ENCODE data around the gene PRXL2C. TPM values are rescaled to one million over a fixed set of nuclear protein-coding genes. Genes with fewer than 3 reads are reported as not detected.
A peak's percentile ranks its signal among the peaks of the same experiment; 100 is the strongest.
"Not testable (repeated sequence)": the region's sequence is repeated elsewhere in the genome, so short reads cannot be mapped to it uniquely, and the experiment has no call there.

Gene PRXL2C
- total RNA-seq, 1 donor from 2014 or later: 27.3 TPM

DNA sequence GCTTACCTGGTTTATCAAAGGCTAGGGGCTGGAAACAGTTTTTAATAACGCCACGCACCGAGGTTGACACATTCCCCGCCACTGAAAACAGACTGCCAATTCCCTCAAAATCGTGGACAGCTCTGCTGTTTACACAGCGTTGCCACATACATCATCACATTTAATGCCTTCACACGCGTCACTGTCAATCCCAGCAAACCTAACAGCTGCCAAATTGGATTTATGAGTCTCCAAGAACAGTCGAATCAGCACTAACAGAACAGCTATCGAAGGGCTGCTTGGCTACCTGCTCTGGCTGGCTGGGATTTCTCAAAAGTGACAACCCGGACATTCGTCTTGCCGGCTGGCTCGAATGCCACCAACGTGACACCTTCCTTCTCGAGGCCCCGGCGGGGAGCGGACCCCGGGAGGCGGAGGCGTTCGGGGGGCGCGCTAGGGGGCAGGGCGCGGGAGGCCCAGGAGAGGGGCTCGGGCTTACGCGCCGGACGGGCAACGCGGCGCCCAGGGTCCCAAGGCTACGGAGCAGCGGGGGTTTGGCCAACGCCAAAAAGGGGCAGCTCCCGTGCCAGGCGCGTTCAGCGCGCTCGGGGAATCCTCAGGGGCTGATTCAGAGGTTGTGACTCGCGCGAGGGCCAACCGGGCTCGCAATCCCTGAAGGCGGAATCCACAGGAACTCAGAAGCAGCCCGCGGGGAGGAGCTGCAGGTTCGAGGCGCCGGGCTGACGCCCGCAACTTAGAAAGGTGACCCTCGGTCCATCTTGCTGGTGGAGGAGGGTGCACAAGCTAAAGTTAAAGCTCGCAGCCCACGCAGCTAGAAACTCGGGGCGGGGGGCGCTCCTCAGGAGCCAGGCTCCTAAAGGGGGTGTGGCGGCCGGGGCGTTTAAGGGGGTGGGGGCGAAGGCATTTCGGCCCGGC is 36.7 kb downstream of the PRXL2C start:
- ATAC-seq (peak; percentile 55), DNase-seq (ENCODE audit: missing footprints) (peak; percentile 70)
- intact Hi-C loops (cut with DNase I): loop anchor here (2.0 to 5.0 kb wide), 4 partner anchors 36 to 168 kb away; partner anchors contain the start of genes HABP4 and PRXL2C

- intact Hi-C loops (cut with DNase I): loop anchor here (2.0 to 5.0 kb wide), 4 partner anchors 37 to 167 kb away; partner anchors contain the start of genes HABP4 and PRXL2C
- ATAC-seq (no peak), DNase-seq (ENCODE audit: missing footprints) (no peak)
Observed at GRCh38 chr9:96617439-96618185, 37.5 kb downstream of the PRXL2C start.

DNA sequence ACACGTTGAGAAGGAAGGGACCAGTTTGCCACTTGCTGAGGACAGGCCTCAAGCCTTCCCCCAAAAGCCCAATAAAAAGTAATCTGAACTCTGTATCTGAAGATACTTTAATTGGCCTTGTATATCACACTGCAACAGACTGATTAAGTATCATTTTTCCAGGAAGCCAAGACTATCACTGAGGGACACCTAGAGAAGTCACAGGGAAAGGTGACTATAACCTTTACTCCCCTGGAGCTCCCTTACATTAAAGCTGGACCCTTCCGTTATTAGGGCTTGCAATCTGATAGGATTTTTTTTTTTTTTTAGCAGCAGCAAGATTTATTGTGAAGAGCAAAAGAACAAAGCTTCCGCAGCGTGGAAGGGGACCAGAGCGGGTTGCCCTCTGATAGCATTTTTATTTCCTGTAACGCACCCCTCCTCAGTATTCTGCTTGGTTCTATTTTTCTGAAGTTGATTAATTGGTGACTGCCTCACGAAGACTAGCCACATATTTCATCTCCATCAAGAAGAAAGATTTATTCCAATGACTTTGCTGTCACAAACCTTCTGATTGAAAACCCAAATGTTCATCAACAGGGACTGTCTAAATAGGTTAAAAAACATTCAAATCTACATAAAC is 38.2 kb downstream of the PRXL2C start:
- DNase-seq (ENCODE audit: missing footprints): no peak
- intact Hi-C loops (cut with DNase I): loop anchor here (5.0 kb wide), 1 partner anchor 45 kb away; no protein-coding TSS in a partner anchor
- no peak for ATAC-seq

GRCh38 chr9:96615411-96615810 is 39.7 kb downstream of the PRXL2C start:
- intact Hi-C loops (cut with DNase I): loop anchor here (5.0 kb wide), 1 partner anchor 43 kb away; no protein-coding TSS in a partner anchor
- ATAC-seq (no peak), DNase-seq (ENCODE audit: missing footprints) (no peak)

DNA sequence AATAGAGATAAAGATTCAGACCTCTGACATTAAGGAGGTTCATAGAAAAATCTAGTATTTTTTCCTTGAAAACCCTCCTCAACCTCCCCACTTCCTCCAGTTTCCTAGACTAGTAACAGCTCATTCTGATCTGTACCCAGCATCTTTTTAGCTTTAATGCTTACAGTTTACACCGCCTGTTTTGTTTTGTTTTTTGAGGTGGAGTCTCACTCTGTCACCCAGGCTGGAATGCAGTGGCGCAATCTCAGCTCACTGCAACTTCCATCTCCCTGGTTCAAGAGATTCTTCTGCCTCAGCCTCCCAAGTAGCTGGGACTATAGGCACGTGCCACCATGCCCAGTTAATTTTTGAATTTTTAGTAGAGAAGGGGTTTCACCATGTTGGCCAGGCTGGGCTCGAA is 40.5 kb downstream of the PRXL2C start:
- not testable (repeated sequence) for DNase-seq (ENCODE audit: missing footprints); ATAC-seq
- intact Hi-C loops (cut with DNase I): loop anchor here (5.0 kb wide), 1 partner anchor 42 kb away; no protein-coding TSS in a partner anchor

DNA sequence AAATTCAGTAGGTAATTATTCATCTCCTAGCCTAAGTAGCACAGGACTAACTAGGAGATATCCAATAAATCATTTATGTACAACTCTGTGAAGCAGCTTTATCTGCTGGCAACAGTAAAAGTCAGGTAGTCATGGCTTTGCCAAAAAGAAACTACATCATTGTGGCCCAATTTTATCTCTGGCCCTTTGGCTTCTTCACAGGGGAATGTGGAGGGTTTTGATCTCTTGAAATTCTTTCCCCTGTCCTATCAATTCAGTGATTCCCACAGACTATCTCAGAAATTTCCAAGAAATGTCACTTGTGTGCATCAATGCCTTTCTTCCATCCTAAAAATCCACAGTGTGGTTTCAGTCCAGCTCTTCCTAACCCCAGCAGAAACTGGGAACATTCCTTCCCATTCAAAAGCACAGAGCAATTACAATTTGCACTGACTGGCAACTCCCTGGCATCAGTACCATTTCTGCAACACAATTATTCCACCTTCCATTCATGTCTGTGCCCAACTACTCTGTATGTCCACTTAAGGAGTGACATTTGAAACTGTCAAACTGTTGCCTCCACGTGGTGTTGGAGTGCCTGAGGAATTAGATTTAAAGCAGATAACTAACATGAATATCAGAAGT is 42.0 kb downstream of the PRXL2C start:
- DNase-seq (ENCODE audit: missing footprints): no peak
- intact Hi-C loops (cut with DNase I): loop anchor here (1.0 kb wide), 1 partner anchor 9 kb away; no protein-coding TSS in a partner anchor
- ATAC-seq: peak; percentile 30

GRCh38 chr9:96612105-96612965 is 42.8 kb downstream of the PRXL2C start:
- DNase-seq (ENCODE audit: missing footprints): peak; percentile 70
- peak; percentile 86 for ATAC-seq
- intact Hi-C loops (cut with DNase I): loop anchor here (1.0 kb wide), 1 partner anchor 8 kb away; no protein-coding TSS in a partner anchor

DNA sequence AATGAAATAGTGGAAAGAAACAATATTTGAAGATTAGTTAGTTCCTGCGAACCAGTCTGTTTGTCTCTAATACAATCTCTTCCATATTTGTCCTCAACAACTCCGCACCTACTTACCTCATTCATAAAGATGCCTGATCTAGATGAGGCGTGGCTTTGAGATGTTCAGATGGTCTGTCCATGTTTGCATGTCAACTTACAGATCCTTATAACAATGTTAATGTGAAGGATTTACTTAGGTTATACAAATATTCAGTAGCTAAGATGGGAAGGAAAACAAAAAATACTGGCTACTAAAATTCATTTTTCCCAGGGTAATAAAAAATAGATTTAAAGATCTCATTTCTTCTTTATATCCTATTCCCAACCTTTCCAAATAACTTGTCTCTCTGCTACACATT is 43.8 kb downstream of the PRXL2C start:
- intact Hi-C loops (cut with DNase I): no loop called here
- no peak for DNase-seq (ENCODE audit: missing footprints)
- no peak for ATAC-seq

DNA sequence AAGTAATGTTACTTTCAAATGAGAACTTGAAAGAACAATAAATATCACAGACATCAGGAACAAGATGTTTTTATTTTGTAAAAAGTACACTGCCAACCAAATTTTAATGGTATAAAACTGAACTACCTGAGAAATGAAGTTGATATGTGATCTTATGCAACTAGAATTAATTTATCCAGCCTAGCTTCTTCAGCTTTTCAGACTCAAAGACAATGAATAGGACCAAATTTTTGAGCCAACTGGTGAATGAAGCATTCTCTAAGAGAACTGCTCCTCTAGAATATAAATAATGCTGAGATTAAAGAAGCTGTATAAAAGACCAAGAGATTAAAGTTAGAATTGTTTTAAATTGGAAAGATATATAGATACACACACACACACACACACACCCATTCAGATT is 45.4 kb downstream of the PRXL2C start:
- intact Hi-C loops (cut with DNase I): no loop called here
- DNase-seq (ENCODE audit: missing footprints) (no peak), ATAC-seq (no peak)

GRCh38 chr9:96607971-96608370 is 47.1 kb downstream of the PRXL2C start:
- DNase-seq (ENCODE audit: missing footprints) (no peak), ATAC-seq (no peak)
- intact Hi-C loops (cut with DNase I): no loop called here

GRCh38 chr9:96605328-96605727 is 49.8 kb downstream of the PRXL2C start:
- intact Hi-C loops (cut with DNase I): no loop called here
- DNase-seq (ENCODE audit: missing footprints) (no peak), ATAC-seq (peak; percentile 31)

DNA sequence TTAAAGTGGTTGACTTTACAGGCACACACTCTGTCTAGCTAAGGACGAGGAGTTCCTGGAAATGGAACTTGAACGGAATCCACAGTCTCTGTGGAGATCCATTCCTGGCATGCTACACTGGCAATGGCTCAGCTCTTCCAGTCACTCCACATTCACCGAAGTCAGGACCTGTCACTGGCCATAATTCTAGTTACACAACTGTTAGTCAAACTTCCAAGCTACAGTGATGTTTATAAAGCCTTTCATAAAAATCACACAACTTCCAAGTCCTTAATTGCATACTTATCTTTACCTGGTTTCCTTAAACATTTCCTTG is 51.2 kb downstream of the PRXL2C start:
- ATAC-seq (peak; percentile 97), DNase-seq (ENCODE audit: missing footprints) (no peak)
- intact Hi-C loops (cut with DNase I): loop anchor here (1.0 kb wide), 1 partner anchor 8 kb away; no protein-coding TSS in a partner anchor

DNA sequence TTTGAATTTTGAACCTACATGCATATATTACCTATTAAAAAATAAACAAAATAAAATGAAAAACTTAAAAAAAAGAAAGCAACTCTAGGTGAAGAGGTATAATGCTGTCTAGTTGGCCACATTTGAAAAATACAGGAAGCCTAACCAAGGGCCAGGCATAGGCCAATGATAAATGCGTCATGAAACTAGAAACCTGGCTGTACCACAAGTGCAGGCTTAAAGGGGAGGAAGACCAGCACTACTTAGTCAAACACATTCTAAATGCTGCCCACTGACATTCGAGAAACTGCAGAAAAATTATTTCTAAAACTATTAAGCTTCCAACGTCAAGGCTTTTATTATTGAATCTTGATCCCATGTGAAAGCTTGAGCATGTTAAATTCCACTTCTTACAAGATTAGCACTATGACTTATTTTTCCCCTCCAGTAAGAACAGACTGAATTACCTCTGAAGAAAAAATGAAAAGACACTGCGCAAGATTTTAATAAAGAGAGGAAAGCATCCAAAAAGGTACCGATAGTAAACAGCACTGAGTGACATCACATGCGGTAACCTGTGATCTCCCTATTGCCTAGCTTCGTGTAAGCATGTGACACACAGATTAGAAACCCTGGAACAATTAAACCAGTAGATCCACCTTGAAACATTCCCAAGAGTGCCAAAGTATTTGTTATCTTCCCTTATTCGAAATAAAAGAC is 51.7 kb downstream of the PRXL2C start:
- DNase-seq (ENCODE audit: missing footprints) (no peak), ATAC-seq (peak; percentile 79)
- intact Hi-C loops (cut with DNase I): loop anchor here (1.0 kb wide), 1 partner anchor 9 kb away; no protein-coding TSS in a partner anchor

DNA sequence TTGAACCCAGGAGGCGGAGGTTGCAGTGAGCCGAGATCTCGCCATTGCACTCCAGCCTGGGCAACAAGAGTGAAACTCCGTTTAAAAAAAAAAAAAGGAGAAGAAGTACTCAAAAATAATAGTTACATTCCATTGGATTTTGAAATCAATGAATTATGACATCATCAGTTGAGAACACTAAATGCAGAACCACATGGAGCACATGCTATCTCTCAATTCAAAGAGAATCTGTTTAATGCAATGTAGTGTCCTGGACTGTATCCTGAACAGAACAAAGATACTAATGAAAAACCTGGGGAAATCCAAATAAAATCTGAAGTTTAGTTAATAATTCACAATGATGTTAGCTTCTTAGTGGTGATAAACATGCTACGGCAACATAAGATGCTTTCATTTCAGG is 55.8 kb downstream of the PRXL2C start:
- intact Hi-C loops (cut with DNase I): no loop called here
- DNase-seq (ENCODE audit: missing footprints): no peak
- ATAC-seq: no peak

DNA sequence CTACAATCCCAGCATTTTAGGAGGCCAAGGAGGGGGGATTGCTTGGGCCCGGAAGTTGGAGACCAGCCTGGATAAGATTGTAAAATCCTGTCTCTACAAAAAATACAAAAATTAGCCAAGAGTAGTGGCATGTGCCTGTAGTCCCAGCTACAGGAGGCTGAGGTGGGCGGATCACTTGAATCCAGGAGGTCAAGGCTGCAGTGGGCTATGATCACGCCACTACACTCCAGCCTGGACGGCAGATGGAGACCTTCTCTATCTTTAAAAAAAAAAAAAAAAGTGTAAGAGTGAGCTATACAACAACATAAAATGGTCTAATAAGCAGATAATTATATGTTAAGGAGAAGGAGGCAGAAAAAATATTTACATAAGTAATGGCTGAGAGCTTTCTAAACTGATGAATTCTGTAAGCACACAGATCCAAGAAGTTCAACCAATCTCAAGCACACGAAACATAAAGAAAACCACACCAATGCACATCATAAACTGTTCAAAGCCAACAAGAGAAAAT is 58.5 kb downstream of the PRXL2C start:
- no peak for ATAC-seq
- no peak for DNase-seq (ENCODE audit: missing footprints)
- intact Hi-C loops (cut with DNase I): no loop called here
